NCI-H128 (cell line): ENCODE data around the gene SPINK5.

Experiments used
- DNase-seq: peaks from one replicate; lab custom pipeline; 2025; ENCODE audit not compliant: unreplicated experiment; lab: John Stamatoyannopoulos, UW

Gene SPINK5

GRCh38 chr5:148090773-148091250, 27.0 kb downstream of the SPINK5 start:
- no peak for DNase-seq

- no peak for DNase-seq
Measured at GRCh38 chr5:148091991-148092964, 28.5 kb downstream of the SPINK5 start.

- no peak for DNase-seq
Measured at GRCh38 chr5:148094336-148094735, 30.6 kb downstream of the SPINK5 start.

GRCh38 chr5:148104226-148104625, 40.4 kb downstream of the SPINK5 start:
- no peak for DNase-seq

- no peak for DNase-seq
Measured at GRCh38 chr5:148107608-148108007, 43.8 kb downstream of the SPINK5 start.

GRCh38 chr5:148113243-148113642, 49.5 kb downstream of the SPINK5 start:
- DNase-seq = no peak

- DNase-seq = no peak
Measured at GRCh38 chr5:148120317-148120716, 56.5 kb downstream of the SPINK5 start.

GRCh38 chr5:148125641-148126040, 61.9 kb downstream of the SPINK5 start:
- DNase-seq = no peak

- DNase-seq = no peak
Measured at GRCh38 chr5:148135091-148136048, 71.6 kb downstream of the SPINK5 start.

- no peak for DNase-seq
Measured at GRCh38 chr5:148140846-148141245, 77.1 kb downstream of the SPINK5 start.

- no peak for DNase-seq
Measured at GRCh38 chr5:148141645-148142044, 77.9 kb downstream of the SPINK5 start.

GRCh38 chr5:148145916-148146315, 82.1 kb downstream of the SPINK5 start:
- no peak for DNase-seq

GRCh38 chr5:148146487-148146886, 82.7 kb downstream of the SPINK5 start:
- DNase-seq = no peak

- DNase-seq = no peak
Measured at GRCh38 chr5:148147415-148147814, 83.6 kb downstream of the SPINK5 start.

GRCh38 chr5:148151872-148152271, 88.1 kb downstream of the SPINK5 start:
- DNase-seq = no peak

GRCh38 chr5:148152781-148153180, 89.0 kb downstream of the SPINK5 start:
- DNase-seq = no peak

- DNase-seq = no peak
Measured at GRCh38 chr5:148156609-148157008, 92.8 kb downstream of the SPINK5 start.

- no peak for DNase-seq
Measured at GRCh38 chr5:148162038-148162437, 98.3 kb downstream of the SPINK5 start.

- DNase-seq = no peak
Measured at GRCh38 chr5:148163345-148163744, 99.6 kb downstream of the SPINK5 start.

- no peak for DNase-seq
Measured at GRCh38 chr5:148166550-148167283, 102.9 kb downstream of the SPINK5 start.

GRCh38 chr5:148168246-148168645, 104.5 kb downstream of the SPINK5 start, which contains the start of gene SPINK14:
TSS of gene SPINK14 (plus strand) at chr5:148168546. CDS start at chr5:148169733, 1,187 bp downstream.
- no peak for DNase-seq
